DOHH2 (cell line): Measurements from ENCODE around the gene PCDHA7.

Experiments
- H3F3A ChIP-seq: fragments of 200-600 bp; sonication (generic), shearing (Covaris generic); 2 replicates; pipeline ENCODE4 v1.6.0; 2016; ENCODE audit warnings: antibody characterized with exemption, mild to moderate bottlenecking; ENCODE audit not compliant: control insufficient read depth, insufficient read depth
- H3K27ac ChIP-seq: fragments of 200-600 bp; sonication (generic); 2 replicates; pipeline ENCODE4 v1.5.1; 2014; ENCODE audit warnings: low read depth, mild to moderate bottlenecking, low read length, moderate library complexity
- H3K27me3 ChIP-seq: fragments of 200-600 bp; sonication (generic); 2 replicates; pipeline ENCODE4 v1.6.1; 2014; ENCODE audit warnings: mild to moderate bottlenecking, low read length, mixed read lengths; ENCODE audit not compliant: control insufficient read depth
- H3K36me3 ChIP-seq: fragments of 200-600 bp; sonication (generic); 2 replicates; pipeline ENCODE4 v1.6.1; 2014; ENCODE audit warnings: mild to moderate bottlenecking, low read length, moderate library complexity, mixed read lengths; ENCODE audit not compliant: control insufficient read depth
- H3K4me1 ChIP-seq: fragments of 200-600 bp; sonication (generic); 2 replicates; pipeline ENCODE4 v1.6.1; 2014; ENCODE audit warnings: mild to moderate bottlenecking, low read length, mixed read lengths; ENCODE audit not compliant: control insufficient read depth
- H3K4me2 ChIP-seq: fragments of 200-600 bp; sonication (generic); 2 replicates; pipeline ENCODE4 v1.6.0; 2014; ENCODE audit warnings: mild to moderate bottlenecking, low read length, moderate library complexity
- H3K4me3 ChIP-seq: fragments of 200-600 bp; sonication (generic); 2 replicates; pipeline ENCODE4 v1.5.1; 2014; ENCODE audit warnings: mild to moderate bottlenecking, low read length, mixed read lengths
- H3K79me2 ChIP-seq: fragments of 200-600 bp; sonication (generic); 2 replicates; pipeline ENCODE4 v1.6.1; 2014; ENCODE audit warnings: mild to moderate bottlenecking, low read length, mixed read lengths; ENCODE audit not compliant: control insufficient read depth
- H3K9me2 ChIP-seq: fragments of 200-600 bp; sonication (generic); replicated peaks from 2 replicates; pipeline ENCODE4 v1.6.1; 2014; ENCODE audit warnings: mild to moderate bottlenecking, low read length, mixed read lengths; ENCODE audit not compliant: control insufficient read depth
- H3K9me3 ChIP-seq: fragments of 200-600 bp; sonication (generic); 2 replicates; pipeline ENCODE4 v1.6.1; 2014; ENCODE audit warnings: antibody characterized with exemption, low read length, mixed read lengths; ENCODE audit not compliant: control insufficient read depth, insufficient read depth
- H4K20me1 ChIP-seq: fragments of 200-600 bp; sonication (generic); 2 replicates; pipeline ENCODE4 v1.6.0; 2014; ENCODE audit warnings: low read depth, mild to moderate bottlenecking, antibody characterized with exemption, low read length, moderate library complexity; ENCODE audit not compliant: control insufficient read depth, insufficient read depth
- EZH2phosphoT487 ChIP-seq: fragments of 200-600 bp; sonication (generic); IDR thresholded peaks from 2 replicates; pipeline ENCODE4 v1.6.1; 2017; ENCODE audit warnings: borderline replicate concordance, mild to moderate bottlenecking, antibody characterized with exemption, low read length, moderate library complexity, mixed read lengths
- TF ChIP-seq, protein P1 (sequence below): fragments of 200-600 bp; sonication (generic); IDR thresholded peaks from one replicate; pipeline ENCODE4 v1.5.1; 2014; ENCODE audit warnings: antibody characterized with exemption, mild to moderate bottlenecking, low read depth, low read length; ENCODE audit not compliant: poor library complexity, severe bottlenecking

PCDHA7 gene

GRCh38 chr5:140877262-140877581, 43.2 kb downstream of the PCDHA7 start:
- no peak overlapping the region for H3K4me3 ChIP-seq
- no peaks in the 10 kb centered on the region; the same call in 1 of the 2 replicates for H3K9me3 ChIP-seq
- H4K20me1 ChIP-seq, result no peaks in the 10 kb centered on the region
- H3K36me3 ChIP-seq, result no peaks in the 10 kb centered on the region
- H3K4me1 ChIP-seq, result no peaks in the 10 kb centered on the region
- no peaks in the 10 kb centered on the region for H3K27me3 ChIP-seq
- no peaks in the 10 kb centered on the region for H3F3A ChIP-seq
- TF ChIP-seq, protein P1, sequence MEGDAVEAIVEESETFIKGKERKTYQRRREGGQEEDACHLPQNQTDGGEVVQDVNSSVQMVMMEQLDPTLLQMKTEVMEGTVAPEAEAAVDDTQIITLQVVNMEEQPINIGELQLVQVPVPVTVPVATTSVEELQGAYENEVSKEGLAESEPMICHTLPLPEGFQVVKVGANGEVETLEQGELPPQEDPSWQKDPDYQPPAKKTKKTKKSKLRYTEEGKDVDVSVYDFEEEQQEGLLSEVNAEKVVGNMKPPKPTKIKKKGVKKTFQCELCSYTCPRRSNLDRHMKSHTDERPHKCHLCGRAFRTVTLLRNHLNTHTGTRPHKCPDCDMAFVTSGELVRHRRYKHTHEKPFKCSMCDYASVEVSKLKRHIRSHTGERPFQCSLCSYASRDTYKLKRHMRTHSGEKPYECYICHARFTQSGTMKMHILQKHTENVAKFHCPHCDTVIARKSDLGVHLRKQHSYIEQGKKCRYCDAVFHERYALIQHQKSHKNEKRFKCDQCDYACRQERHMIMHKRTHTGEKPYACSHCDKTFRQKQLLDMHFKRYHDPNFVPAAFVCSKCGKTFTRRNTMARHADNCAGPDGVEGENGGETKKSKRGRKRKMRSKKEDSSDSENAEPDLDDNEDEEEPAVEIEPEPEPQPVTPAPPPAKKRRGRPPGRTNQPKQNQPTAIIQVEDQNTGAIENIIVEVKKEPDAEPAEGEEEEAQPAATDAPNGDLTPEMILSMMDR, result no peak
- TF ChIP-seq EZH2phosphoT487, result no peak
- no peaks in the 10 kb centered on the region for H3K9me2 ChIP-seq
- H3K79me2 ChIP-seq, result no peaks in the 10 kb centered on the region
- no peak overlapping the region for H3K27ac ChIP-seq
- H3K4me2 ChIP-seq, result no peak overlapping the region

DNA sequence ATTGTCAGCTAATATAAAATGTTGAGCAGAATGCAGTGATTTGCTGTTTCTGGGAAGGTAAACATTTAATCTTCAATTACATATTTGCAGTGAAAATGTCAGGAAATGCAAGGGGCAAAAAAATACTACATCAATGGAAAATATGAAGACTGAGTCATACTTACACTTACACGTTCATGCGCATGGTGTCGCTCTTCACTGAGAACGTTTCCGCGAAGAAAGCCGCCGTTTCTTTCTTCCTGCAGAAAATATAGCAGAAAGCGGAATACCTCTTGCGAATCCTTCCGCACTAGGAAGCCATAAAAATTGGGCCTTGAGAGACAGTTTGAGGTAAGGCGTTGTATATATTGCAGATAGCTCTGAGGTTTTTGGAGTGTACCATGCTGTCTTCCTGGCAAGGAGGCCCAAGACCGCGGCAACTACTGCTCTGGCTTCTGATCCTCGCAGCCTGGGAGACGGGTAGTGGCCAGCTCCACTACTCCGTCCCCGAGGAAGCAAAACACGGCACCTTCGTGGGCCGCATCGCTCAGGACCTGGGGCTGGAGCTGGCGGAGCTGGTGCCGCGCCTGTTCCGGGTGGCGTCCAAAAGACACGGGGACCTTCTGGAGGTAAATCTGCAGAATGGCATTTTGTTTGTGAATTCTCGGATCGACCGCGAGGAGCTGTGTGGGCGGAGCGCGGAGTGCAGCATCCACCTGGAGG, 48.0 kb downstream of the PCDHA7 start, which contains the start of gene PCDHA13:
PCDHA13 (plus strand) TSS at position 236 of the 702 bp plus-strand sequence; CDS start at position 381, 145 bp downstream.
- H3K9me3 ChIP-seq, result no peaks in the 10 kb centered on the region; the same call in 1 of the 2 replicates
- no peak within 1 kb of the TSS for H3K4me2 ChIP-seq
- H3K27me3 ChIP-seq, result no peaks in the 10 kb centered on the region
- H3K4me1 ChIP-seq, result no peaks in the 10 kb centered on the region
- H4K20me1 ChIP-seq, result no peaks in the 10 kb centered on the region
- H3K79me2 ChIP-seq, result no peaks in the 10 kb centered on the region
- no peak within 1 kb of the TSS for H3K27ac ChIP-seq
- TF ChIP-seq, protein P1, result no peak
- TF ChIP-seq EZH2phosphoT487, result no peak
- no peaks in the 10 kb centered on the region for H3K36me3 ChIP-seq
- H3K9me2 ChIP-seq, result no peaks in the 10 kb centered on the region
- no peak within 1 kb of the TSS for H3K4me3 ChIP-seq
- no peaks in the 10 kb centered on the region for H3F3A ChIP-seq

DNA sequence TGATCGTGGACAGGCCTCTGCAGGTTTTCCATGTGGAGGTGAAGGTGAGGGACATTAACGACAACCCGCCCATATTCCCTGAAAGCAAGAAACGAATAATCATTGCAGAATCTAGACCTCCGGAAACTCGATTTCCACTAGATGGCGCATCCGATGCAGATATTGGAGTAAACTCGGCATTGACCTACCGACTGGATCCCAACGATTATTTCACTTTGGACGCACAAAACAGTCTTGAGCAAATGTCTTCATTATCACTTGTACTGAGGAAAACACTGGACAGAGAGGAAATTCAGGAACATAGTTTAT, 48.5 kb downstream of the PCDHA7 start:
- Histone ChIP-seq H3K27ac (no peak overlapping the region), H3K79me2 (no peaks in the 10 kb centered on the region), H3K4me3 (no peak overlapping the region), H3K27me3 (no peaks in the 10 kb centered on the region), H3F3A (no peaks in the 10 kb centered on the region), H3K36me3 (no peaks in the 10 kb centered on the region), H3K4me2 (no peak overlapping the region), H3K9me3 (no peaks in the 10 kb centered on the region; the same call in 1 of the 2 replicates), H3K4me1 (no peaks in the 10 kb centered on the region), H4K20me1 (no peaks in the 10 kb centered on the region), H3K9me2 (no peaks in the 10 kb centered on the region)
- no peak for TF ChIP-seq EZH2phosphoT487
- TF ChIP-seq, protein P1, result peak; percentile 41
